GM12873 (cell line): Measurements from ENCODE around the gene CEACAM6.

Experiments used
- CTCF ChIP-seq: IDR thresholded peaks from 2 replicates; pipeline ENCODE4 v1.5.1; 2012; ENCODE audit warnings: low read depth, mild to moderate bottlenecking, moderate library complexity, low read length, control low read depth; ENCODE audit not compliant: insufficient read depth; ENCODE audit errors: missing control alignments

CEACAM6 gene

GRCh38 chr19:41801792-41802211 is 46.5 kb downstream of the CEACAM6 start:
- TF ChIP-seq CTCF, result no peak

GRCh38 chr19:41802770-41803169 is 47.4 kb downstream of the CEACAM6 start:
- no peak for TF ChIP-seq CTCF

GRCh38 chr19:41804336-41804735 is 49.0 kb downstream of the CEACAM6 start:
- no peak for TF ChIP-seq CTCF

GRCh38 chr19:41807176-41807575 is 51.8 kb downstream of the CEACAM6 start:
- TF ChIP-seq CTCF, result no peak

GRCh38 chr19:41808663-41809566 is 53.6 kb downstream of the CEACAM6 start:
- TF ChIP-seq CTCF, result no peak

- TF ChIP-seq CTCF, result no peak
Observed at GRCh38 chr19:41810301-41810700, 55.0 kb downstream of the CEACAM6 start.

GRCh38 chr19:41811036-41811435 is 55.7 kb downstream of the CEACAM6 start:
- no peak for TF ChIP-seq CTCF
